KMS-11 (cell line): Measurements from ENCODE around the gene ZBTB20.

Source experiments
- H2AFZ ChIP-seq: fragments of 200-600 bp; sonication (generic); 2 replicates; pipeline ENCODE4 v1.6.1; 2016; ENCODE audit warnings: antibody characterized with exemption, mixed run types, low read depth
- H3K27ac ChIP-seq: fragments of 200-600 bp; sonication (generic); 2 replicates; pipeline ENCODE4 v1.6.1; 2016; ENCODE audit warnings: mild to moderate bottlenecking, mixed run types
- H3K27me3 ChIP-seq: fragments of 200-600 bp; sonication (generic); 2 replicates; pipeline ENCODE4 v1.6.1; 2017; ENCODE audit warnings: mild to moderate bottlenecking, low read depth, mixed run types, moderate library complexity; ENCODE audit not compliant: insufficient read depth
- H3K36me3 ChIP-seq: fragments of 200-600 bp; sonication (generic); 2 replicates; pipeline ENCODE4 v1.6.1; 2017; ENCODE audit warnings: mild to moderate bottlenecking, mixed run types; ENCODE audit not compliant: insufficient read depth
- H3K4me1 ChIP-seq: fragments of 200-600 bp; sonication (generic); 2 replicates; pipeline ENCODE4 v1.6.1; 2016; ENCODE audit warnings: mild to moderate bottlenecking, low read depth, mixed run types; ENCODE audit not compliant: poor library complexity, severe bottlenecking
- H3K4me2 ChIP-seq: fragments of 200-600 bp; sonication (generic); 2 replicates; pipeline ENCODE4 v1.7.0; 2016; ENCODE audit warnings: mild to moderate bottlenecking, mixed run types
- H3K4me3 ChIP-seq: fragments of 200-600 bp; sonication (generic); IDR thresholded peaks from 2 replicates; pipeline ENCODE4 v1.6.1; 2017; ENCODE audit warnings: low read depth, low read length, mixed read lengths; ENCODE audit not compliant: insufficient read depth
- H3K79me2 ChIP-seq: fragments of 200-600 bp; sonication (generic); 2 replicates; pipeline ENCODE4 v1.6.1; 2016; ENCODE audit warnings: low read depth, mixed run types; ENCODE audit not compliant: insufficient read depth
- H3K9ac ChIP-seq: fragments of 200-600 bp; sonication (generic); 2 replicates; pipeline ENCODE4 v1.6.1; 2016; ENCODE audit warnings: mild to moderate bottlenecking, mixed run types
- H4K20me1 ChIP-seq: fragments of 200-600 bp; sonication (generic); 2 replicates; pipeline ENCODE4 v1.6.1; 2016; ENCODE audit warnings: mild to moderate bottlenecking, mixed run types; ENCODE audit not compliant: insufficient read depth
- CTCF ChIP-seq: fragments of 200-600 bp; sonication (generic); conservative IDR thresholded peaks from 2 replicates; pipeline ENCODE4 v1.6.1; 2017; ENCODE audit warnings: low read depth, mild to moderate bottlenecking, antibody characterized with exemption, low read length, moderate library complexity, mixed read lengths

Gene ZBTB20

GRCh38 chr3:115108614-115109013, 38.5 kb downstream of the ZBTB20 start:
- H3K27ac ChIP-seq: no peak overlapping the region
- H3K4me3 ChIP-seq: no peak overlapping the region
- H3K36me3 ChIP-seq: no peaks in the 10 kb centered on the region
- no peak for TF ChIP-seq CTCF
- no peak overlapping the region for H3K9ac ChIP-seq
- no peaks in the 10 kb centered on the region for H4K20me1 ChIP-seq
- H3K27me3 ChIP-seq: no peaks in the 10 kb centered on the region
- no peaks in the 10 kb centered on the region for H3K79me2 ChIP-seq
- no peaks in the 10 kb centered on the region for H3K4me1 ChIP-seq
- no peak overlapping the region for H3K4me2 ChIP-seq
- H2AFZ ChIP-seq: no peak overlapping the region

DNA sequence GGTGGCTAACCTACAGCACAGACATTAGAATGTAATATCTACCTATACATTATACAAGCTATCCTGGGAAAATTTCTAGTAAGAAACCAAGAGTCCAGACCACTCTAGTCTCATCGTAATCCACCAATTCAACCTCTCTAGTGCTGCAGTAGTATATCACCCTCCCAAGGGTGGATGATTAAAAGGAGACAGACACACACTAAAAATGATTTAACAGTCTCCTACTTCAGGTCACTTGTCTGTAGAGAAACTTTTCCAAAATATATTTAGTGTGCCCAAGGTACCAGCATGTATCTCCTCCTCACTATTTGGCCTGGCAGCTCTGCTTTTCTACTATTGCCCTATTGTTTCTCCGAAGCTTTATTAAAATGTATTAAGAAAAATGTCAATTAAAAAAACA, 45.0 kb downstream of the ZBTB20 start:
- Histone ChIP-seq H2AFZ (no peak overlapping the region), H3K9ac (no peak overlapping the region), H3K4me3 (no peak overlapping the region), H3K36me3 (no peaks in the 10 kb centered on the region), H4K20me1 (no peaks in the 10 kb centered on the region), H3K27me3 (no peaks in the 10 kb centered on the region), H3K27ac (no peak overlapping the region), H3K4me2 (no peak overlapping the region), H3K4me1 (no peaks in the 10 kb centered on the region), H3K79me2 (no peaks in the 10 kb centered on the region)
- TF ChIP-seq CTCF: no peak

- Histone ChIP-seq H3K27me3 (no peaks in the 10 kb centered on the region), H2AFZ (no peak overlapping the region), H3K36me3 (no peaks in the 10 kb centered on the region), H3K4me2 (no peak overlapping the region), H4K20me1 (no peaks in the 10 kb centered on the region), H3K27ac (no peak overlapping the region), H3K79me2 (no peaks in the 10 kb centered on the region), H3K4me3 (no peak overlapping the region), H3K4me1 (no peaks in the 10 kb centered on the region), H3K9ac (no peak overlapping the region)
- no peak for TF ChIP-seq CTCF
Observed at GRCh38 chr3:115100806-115101205, 46.3 kb downstream of the ZBTB20 start.

GRCh38 chr3:115099986-115100571, 47.0 kb downstream of the ZBTB20 start:
- Histone ChIP-seq H3K36me3 (no peaks in the 10 kb centered on the region), H3K4me1 (no peaks in the 10 kb centered on the region), H3K4me2 (no peak overlapping the region), H3K27ac (no peak overlapping the region), H3K27me3 (no peaks in the 10 kb centered on the region), H3K4me3 (no peak overlapping the region), H4K20me1 (no peaks in the 10 kb centered on the region), H3K9ac (no peak overlapping the region), H2AFZ (no peak overlapping the region), H3K79me2 (no peaks in the 10 kb centered on the region)
- no peak for TF ChIP-seq CTCF
